IMR-90 (cell line): Measurements from ENCODE around the gene MGME1. TPM values are rescaled to one million over a fixed set of nuclear protein-coding genes. Genes with fewer than 3 reads are reported as not detected.
A peak's percentile ranks its signal among the peaks of the same experiment; 100 is the strongest.

Experiments
- ATAC-seq: fragments of 200-7000 bp; cut with Tn5 transposase; 2 replicates; pipeline ENCODE4 v1.9.1; 2020; ENCODE audit warnings: low read depth, mild to moderate bottlenecking, moderate library complexity
- BruUV-seq: library from RNA; stranded (reverse); fragments of 400-500 nt; replicated peaks from 2 replicates; lab custom pipeline; 2021; lab: Mats Ljungman, UMichigan
- CTCF ChIA-PET: fragments of 300-600 bp; formaldehyde crosslinking; extraction: SDS; loops from one replicate; lab custom pipeline; 2021; ENCODE audit warnings: antibody characterized with exemption; lab: Yijun Ruan, JAX
- POLR2A ChIA-PET: fragments of 300-600 bp; sonication (Branson Sonifier 250); formaldehyde crosslinking; loops from one replicate; lab custom pipeline; 2022; ENCODE audit warnings: antibody characterized with exemption; ENCODE audit not compliant: unreplicated experiment; lab: Charles Lee
- DNase-seq: peaks from one replicate; pipeline ENCODE4 v3.0.0; 2013
- H2AFZ ChIP-seq: replicated peaks from 2 replicates; pipeline ENCODE3; 2013; ENCODE audit warnings: low read length, mild to moderate bottlenecking; ENCODE audit not compliant: poor library complexity
- H2AK5ac ChIP-seq: 2 replicates; pipeline ENCODE4 v1.6.1; 2013; ENCODE audit warnings: low read depth, low read length, inconsistent platforms
- H2AK9ac ChIP-seq: replicated peaks from 2 replicates; pipeline ENCODE3; 2013; ENCODE audit warnings: mild to moderate bottlenecking, low read depth, low read length, moderate library complexity; ENCODE audit not compliant: poor library complexity
- H2BK120ac ChIP-seq: 2 replicates; pipeline ENCODE4 v1.6.1; 2013; ENCODE audit warnings: low read depth, low read length, inconsistent platforms
- H2BK15ac ChIP-seq: 3 replicates; pipeline ENCODE4 v1.6.1; 2013; ENCODE audit warnings: low read depth, low read length, inconsistent platforms
- H2BK20ac ChIP-seq: 2 replicates; pipeline ENCODE4 v1.6.1; 2013; ENCODE audit warnings: low read depth, mild to moderate bottlenecking, inconsistent platforms, low read length, moderate library complexity
- H2BK5ac ChIP-seq: 2 replicates; pipeline ENCODE4 v1.6.1; 2013; ENCODE audit warnings: mild to moderate bottlenecking, low read depth, low read length, inconsistent platforms; ENCODE audit not compliant: poor library complexity, severe bottlenecking
- H3K14ac ChIP-seq: replicated peaks from 2 replicates; pipeline ENCODE4 v1.6.1; 2013; ENCODE audit warnings: low read depth, low read length, inconsistent platforms
- H3K18ac ChIP-seq: 2 replicates; pipeline ENCODE4 v1.6.1; 2013; ENCODE audit warnings: low read depth, low read length, control low read depth
- H3K23ac ChIP-seq: 2 replicates; pipeline ENCODE4 v1.6.1; 2013; ENCODE audit warnings: low read depth, low read length, inconsistent platforms
- H3K27ac ChIP-seq: 2 replicates; pipeline ENCODE4 v1.5.1; 2013; ENCODE audit warnings: mild to moderate bottlenecking, control low read depth, low read length; ENCODE audit not compliant: insufficient read depth
- H3K27me3 ChIP-seq: 2 replicates; pipeline ENCODE4 v1.6.1; 2013; ENCODE audit warnings: low read length; ENCODE audit not compliant: control insufficient read depth, insufficient read depth
- H3K36me3 ChIP-seq: 2 replicates; pipeline ENCODE4 v1.6.1; 2013; ENCODE audit warnings: low read length, mixed read lengths; ENCODE audit not compliant: control insufficient read depth, insufficient read depth
- H3K4ac ChIP-seq: 2 replicates; pipeline ENCODE4 v1.6.1; 2013; ENCODE audit warnings: low read depth, low read length, inconsistent platforms
- H3K4me1 ChIP-seq: 2 replicates; pipeline ENCODE4 v1.6.1; 2013; ENCODE audit warnings: low read length, mixed read lengths; ENCODE audit not compliant: control insufficient read depth, insufficient read depth
- H3K4me2 ChIP-seq: 2 replicates; pipeline ENCODE4 v1.6.1; 2013; ENCODE audit warnings: low read depth, mild to moderate bottlenecking, control low read depth, low read length, moderate library complexity
- H3K4me3 ChIP-seq: 2 replicates; pipeline ENCODE4 v1.5.1; 2013; ENCODE audit warnings: low read depth, mild to moderate bottlenecking, control low read depth, low read length, moderate library complexity; ENCODE audit not compliant: insufficient read depth
- H3K56ac ChIP-seq: 2 replicates; pipeline ENCODE4 v1.6.1; 2013; ENCODE audit warnings: low read length, inconsistent platforms; ENCODE audit not compliant: insufficient read depth; ENCODE audit errors: extremely low read depth
- H3K79me1 ChIP-seq, 2 experiments: 2 replicates each; pipeline ENCODE4 v1.6.1; 2013; ENCODE audit warnings: low read length in 2 of 2, inconsistent platforms in 1 of 2, low read depth in 1 of 2
- H3K9ac ChIP-seq: 2 replicates; pipeline ENCODE4 v1.6.1; 2013; ENCODE audit warnings: low read depth, low read length, control low read depth
- H3K9me1 ChIP-seq: 2 replicates; pipeline ENCODE4 v1.6.1; 2013; ENCODE audit warnings: low read length, inconsistent platforms; ENCODE audit not compliant: insufficient read depth
- H3K9me3 ChIP-seq: 2 replicates; pipeline ENCODE4 v1.6.1; 2013; ENCODE audit warnings: low read length; ENCODE audit not compliant: control insufficient read depth, insufficient read depth
- H4K20me1 ChIP-seq: 2 replicates; pipeline ENCODE4 v1.6.1; 2013; ENCODE audit warnings: low read length, inconsistent platforms; ENCODE audit not compliant: insufficient read depth
- H4K5ac ChIP-seq: 2 replicates; pipeline ENCODE4 v1.6.1; 2013; ENCODE audit warnings: mild to moderate bottlenecking, low read depth, low read length, control low read depth
- H4K8ac ChIP-seq, 2 experiments: 2 replicates each; pipeline ENCODE4 v1.6.1; 2013; ENCODE audit warnings: low read depth in 2 of 2, low read length in 2 of 2, control low read depth in 1 of 2, inconsistent platforms in 1 of 2
- H4K91ac ChIP-seq: 2 replicates; pipeline ENCODE4 v1.6.1; 2013; ENCODE audit warnings: low read depth, low read length, inconsistent platforms; ENCODE audit not compliant: insufficient read depth
- BHLHE40 ChIP-seq: fragments of 150-350 bp; IDR thresholded peaks from 2 replicates; pipeline ENCODE4 v1.6.1; 2016; ENCODE audit warnings: mild to moderate bottlenecking, low read depth, low read length
- CHD1 ChIP-seq: IDR thresholded peaks from 2 replicates; pipeline ENCODE4 v1.6.1; 2012; ENCODE audit warnings: low read depth, low read length, improper control_type of control experiment
- CTCF ChIP-seq: conservative IDR thresholded peaks from 2 replicates; pipeline ENCODE4 v1.5.1; 2012; ENCODE audit warnings: mild to moderate bottlenecking, low read depth, low read length, improper control_type of control experiment
- FOS ChIP-seq: fragments of 150-350 bp; IDR thresholded peaks from 2 replicates; pipeline ENCODE4 v1.6.1; 2016; ENCODE audit warnings: low read depth, low read length
- MAZ ChIP-seq: IDR thresholded peaks from 2 replicates; pipeline ENCODE4 v1.6.1; 2012; ENCODE audit warnings: low read depth, mild to moderate bottlenecking, low read length, improper control_type of control experiment, moderate library complexity, borderline replicate concordance
- MXI1 ChIP-seq: IDR thresholded peaks from 2 replicates; pipeline ENCODE4 v1.6.1; 2012; ENCODE audit warnings: low read depth, mild to moderate bottlenecking, low read length, moderate library complexity, borderline replicate concordance
- NFE2L2 ChIP-seq: fragments of 150-350 bp; IDR thresholded peaks from 2 replicates; pipeline ENCODE4 v1.6.1; 2016; ENCODE audit warnings: low read depth, mild to moderate bottlenecking, low read length
- POLR2A ChIP-seq: IDR thresholded peaks from 2 replicates; pipeline ENCODE4 v1.6.1; 2012; ENCODE audit warnings: mild to moderate bottlenecking, low read depth, low read length
- RAD21 ChIP-seq: IDR thresholded peaks from 2 replicates; pipeline ENCODE4 v1.6.1; 2012; ENCODE audit warnings: low read length, improper control_type of control experiment
- RCOR1 ChIP-seq: IDR thresholded peaks from 2 replicates; pipeline ENCODE4 v1.6.1; 2012; ENCODE audit warnings: mild to moderate bottlenecking, low read length, improper control_type of control experiment; ENCODE audit not compliant: insufficient replicate concordance
- RFX5 ChIP-seq: IDR thresholded peaks from 2 replicates; pipeline ENCODE4 v1.8.0; 2012; ENCODE audit warnings: low read depth, mild to moderate bottlenecking, low read length, moderate library complexity
- SMC3 ChIP-seq: fragments of 150-350 bp; IDR thresholded peaks from 2 replicates; pipeline ENCODE4 v1.6.1; 2016; ENCODE audit warnings: low read depth, mild to moderate bottlenecking, antibody characterized with exemption, low read length, moderate library complexity
- USF2 ChIP-seq: fragments of 150-350 bp; IDR thresholded peaks from 2 replicates; pipeline ENCODE4 v1.6.1; 2017; ENCODE audit warnings: mild to moderate bottlenecking, antibody characterized with exemption, low read length, low read depth
- WGBS, 2 experiments: methylation state at CpG; one replicate each; pipeline versions ENCODE4 v1.1.5 to v1.1.7; 2013; ENCODE audit warnings: missing lambda C conversion rate in 2 of 2; ENCODE audit not compliant: insufficient read length in 1 of 2; ENCODE audit errors: extremely low coverage in 2 of 2; 5-methylcytosine and 5-hydroxymethylcytosine counted together
- dilution Hi-C: fragments of 300-500 bp; cut with HindIII; formaldehyde crosslinking; loops from one replicate; pipeline ENCODE4 v1.14.3; 2018; ENCODE audit warnings: low sequenced_read_pairs; ENCODE audit not compliant: unreplicated experiment
- in situ Hi-C: fragments of 300-500 bp; cut with MboI; formaldehyde crosslinking; loops from 3 replicates; pipeline ENCODE4 v1.14.3; 2019; ENCODE audit warnings: low sequenced_read_pairs, inconsistent platforms, mixed read lengths
- intact Hi-C: fragments of 100-400 bp; cut with micrococcal nuclease; formaldehyde crosslinking; loops from 2 replicates; pipeline ENCODE4 v1.10.0; 2022
- polyA plus RNA-seq, 3 experiments: library from polyadenylated mRNA; depleted of rRNA; stranded (reverse); fragments of >200 nt; gene quantifications; 2 replicates each; pipeline ENCODE4 v1.2.3, GENCODE V29; 2012; ENCODE audit warnings: low replicate concordance in 1 of 3
- total RNA-seq: library from RNA; depleted of rRNA; stranded (reverse); fragments of >200 nt; gene quantifications from 2 replicates; pipeline ENCODE4 v1.2.3, GENCODE V29; 2012
- TF ChIP-seq, protein P1 (sequence below): fragments of 150-350 bp; IDR thresholded peaks from 2 replicates; pipeline ENCODE4 v1.6.1; 2016; ENCODE audit warnings: low read depth, mild to moderate bottlenecking, low read length, moderate library complexity, borderline replicate concordance

Gene MGME1
- total and polyA plus RNA-seq, 2 of the 4 experiments (the other 2 are of a cell fraction) = 7.2 to 9.3 TPM

- H3K4me2 ChIP-seq = no peak overlapping the region
- H2AFZ ChIP-seq = no peak overlapping the region
- ChIA-PET CTCF (no interaction called here), POLR2A (interaction anchor here (0.5 kb wide), 1 partner anchor 369 kb away, joined by 3 read pairs; no protein-coding TSS in a partner anchor)
- H2BK20ac ChIP-seq = no peak overlapping the region
- H3K4ac ChIP-seq = no peak overlapping the region
- BruUV-seq = no TSS peak
- 57% methylated on average over 6 of the region's 6 CpGs; no CpG with 5 or more reads in 1 of the 2 experiments for WGBS, 2 experiments
- TF ChIP-seq MXI1 = no peak
- no peak for TF ChIP-seq CTCF
- TF ChIP-seq MAZ = no peak
- no peak for TF ChIP-seq NFE2L2
- TF ChIP-seq USF2 = no peak
- TF ChIP-seq SMC3 = no peak
- TF ChIP-seq POLR2A = no peak
- no peak for TF ChIP-seq BHLHE40
- no peak for TF ChIP-seq CHD1
- TF ChIP-seq FOS = no peak
- no peak for TF ChIP-seq RFX5
- TF ChIP-seq, protein P1, sequence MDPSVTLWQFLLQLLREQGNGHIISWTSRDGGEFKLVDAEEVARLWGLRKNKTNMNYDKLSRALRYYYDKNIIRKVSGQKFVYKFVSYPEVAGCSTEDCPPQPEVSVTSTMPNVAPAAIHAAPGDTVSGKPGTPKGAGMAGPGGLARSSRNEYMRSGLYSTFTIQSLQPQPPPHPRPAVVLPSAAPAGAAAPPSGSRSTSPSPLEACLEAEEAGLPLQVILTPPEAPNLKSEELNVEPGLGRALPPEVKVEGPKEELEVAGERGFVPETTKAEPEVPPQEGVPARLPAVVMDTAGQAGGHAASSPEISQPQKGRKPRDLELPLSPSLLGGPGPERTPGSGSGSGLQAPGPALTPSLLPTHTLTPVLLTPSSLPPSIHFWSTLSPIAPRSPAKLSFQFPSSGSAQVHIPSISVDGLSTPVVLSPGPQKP = no peak
- TF ChIP-seq RCOR1 = no peak
- TF ChIP-seq RAD21 = no peak
- intact Hi-C loops = no loop called here
- no peak overlapping the region for H3K56ac ChIP-seq
- H3K14ac ChIP-seq = no peak overlapping the region
- H4K20me1 ChIP-seq = peaks cover 40% of the 10 kb centered on the region
- no peak overlapping the region for H3K9ac ChIP-seq
- peaks cover 23% of the 10 kb centered on the region for H3K4me1 ChIP-seq
- H3K36me3 ChIP-seq = peaks cover 28% of the 10 kb centered on the region
- H2BK5ac ChIP-seq = no peak overlapping the region
- H3K9me1 ChIP-seq = peaks cover 24% of the 10 kb centered on the region
- H2AK9ac ChIP-seq = no peak overlapping the region
- no peak overlapping the region for H2BK15ac ChIP-seq
- H3K79me1 ChIP-seq = peaks cover 12 to 33% of the 10 kb centered on the region in 2 experiments
- no peak overlapping the region for H4K5ac ChIP-seq
- H3K18ac ChIP-seq = no peak overlapping the region
- ATAC-seq (no peak), DNase-seq (no peak)
- no peaks in the 10 kb centered on the region for H3K27me3 ChIP-seq
- no peaks in the 10 kb centered on the region for H3K9me3 ChIP-seq
- peak overlapping the region in 1 of 2 experiments; percentile 9; a peak in 1 of 4 replicates for H4K8ac ChIP-seq
- in situ Hi-C loops = no loop called here
- no peak overlapping the region for H4K91ac ChIP-seq
- H3K27ac ChIP-seq = no peak overlapping the region
- no peak overlapping the region for H3K23ac ChIP-seq
- H3K4me3 ChIP-seq = no peak overlapping the region
- H2AK5ac ChIP-seq = no peak overlapping the region
- H2BK120ac ChIP-seq = no peak overlapping the region
- dilution Hi-C loops = no loop called here
Observed at GRCh38 chr20:17940224-17940971, 28.4 kb upstream of the MGME1 start.
